Right forelimb (tissue), 1 donor: ENCODE measurements around the gene DNAH10.

Experiments
- DNase-seq: peaks from one replicate; pipeline ENCODE4 v3.0.0-alpha.2; 2018

DNAH10 gene

DNA sequence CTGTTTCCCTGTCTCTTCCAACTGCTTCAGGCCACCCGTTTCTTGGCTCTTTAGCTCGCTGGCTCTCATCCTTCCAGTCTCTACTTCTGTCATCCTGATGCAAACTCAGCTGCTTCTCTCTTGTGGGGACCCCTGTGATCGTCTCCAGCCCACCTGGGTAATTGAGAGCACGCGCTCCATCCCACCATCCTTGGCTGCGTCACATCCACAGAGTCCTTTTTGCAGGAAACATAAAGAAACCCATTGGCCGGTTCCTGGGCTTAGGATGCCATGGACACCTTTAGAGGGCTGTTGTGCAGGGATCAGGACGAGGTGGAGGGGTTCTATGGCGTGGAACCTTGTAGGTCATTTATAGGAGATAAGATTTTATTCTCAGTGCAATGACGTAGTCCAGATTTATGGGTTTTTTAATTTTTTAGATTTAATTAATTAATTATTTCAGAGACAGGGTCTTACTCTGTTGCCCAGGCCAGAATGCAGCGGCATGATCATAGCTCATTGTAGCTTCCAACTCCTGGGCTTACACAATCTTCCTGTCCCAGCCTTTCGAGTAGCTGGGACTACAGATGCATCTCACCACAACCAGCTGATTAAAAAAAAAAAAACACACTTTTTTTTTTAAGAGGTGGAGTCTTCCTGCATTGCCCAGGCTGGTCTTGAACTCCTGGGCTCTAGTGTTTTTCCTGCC is 127.9 kb downstream of the DNAH10 start:
- no peak for DNase-seq

DNA sequence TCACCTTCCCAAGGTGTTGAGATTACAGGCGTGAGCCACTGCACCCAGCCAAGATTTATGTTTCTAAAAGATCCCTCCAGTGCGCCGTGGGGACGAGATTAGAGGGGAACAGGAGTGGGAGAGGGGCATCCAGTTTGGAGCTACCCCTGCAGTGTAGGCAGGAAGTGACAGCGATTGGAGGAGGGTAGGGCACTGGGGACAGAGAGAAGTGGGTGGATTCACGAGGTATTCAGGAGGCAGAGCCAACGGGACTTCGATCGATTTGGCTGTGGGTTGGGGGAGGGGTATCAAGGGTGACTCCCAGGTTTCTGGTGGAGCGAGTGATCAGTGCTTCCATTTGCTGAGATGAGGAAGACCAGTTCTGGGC is 128.4 kb downstream of the DNAH10 start:
- DNase-seq: no peak

DNA sequence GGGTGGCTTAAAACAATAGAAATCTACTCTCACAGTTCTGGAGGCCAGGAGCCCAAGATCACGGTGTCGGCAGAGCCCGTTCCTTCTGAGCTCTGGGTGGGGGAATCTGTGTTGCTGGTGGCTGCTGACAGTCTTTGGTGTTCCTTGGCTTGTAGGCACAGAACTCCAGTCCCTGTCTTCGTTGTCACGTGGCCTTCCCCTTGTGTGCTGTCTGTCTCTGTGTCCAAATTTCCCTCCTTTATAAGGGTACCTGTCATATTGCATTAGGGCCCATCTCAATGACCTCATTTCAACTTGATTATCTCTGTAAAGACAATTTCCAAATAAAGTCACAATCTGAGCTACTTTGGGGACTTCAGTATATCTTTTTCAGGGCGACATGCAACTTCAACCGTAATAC is 128.9 kb downstream of the DNAH10 start:
- no peak for DNase-seq

DNA sequence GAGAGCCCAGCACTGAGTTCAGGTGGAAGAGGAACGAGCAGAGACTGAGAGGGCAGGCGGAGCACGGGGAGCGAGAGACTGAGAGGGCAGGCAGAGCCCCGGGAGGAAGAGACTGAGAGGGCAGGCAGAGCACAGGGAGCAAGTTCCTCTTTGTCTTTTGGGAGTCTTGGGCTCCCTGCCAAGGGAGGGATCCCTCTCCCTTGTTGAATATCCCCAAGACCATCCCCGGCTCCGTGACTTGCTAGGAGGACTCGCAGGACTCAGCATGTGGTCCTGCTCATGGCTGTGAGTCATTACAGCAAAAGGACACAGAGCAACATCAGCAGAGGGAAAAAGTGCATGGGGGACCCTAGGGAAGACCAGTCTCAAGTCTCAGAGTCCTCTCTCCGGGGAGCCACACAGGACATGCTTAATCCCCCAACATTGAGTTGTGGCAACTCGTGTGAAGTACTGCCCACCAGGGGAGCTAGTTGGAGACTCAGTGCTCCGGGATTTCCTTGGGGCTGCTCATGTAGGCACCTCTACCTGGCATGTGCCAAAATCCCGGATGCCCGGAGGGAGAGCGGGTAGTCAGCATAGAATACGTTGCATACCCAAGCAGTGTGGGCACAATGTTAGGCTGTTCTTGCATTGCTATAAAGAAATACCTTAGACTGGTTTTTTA is 129.5 kb downstream of the DNAH10 start:
- DNase-seq: no peak

DNA sequence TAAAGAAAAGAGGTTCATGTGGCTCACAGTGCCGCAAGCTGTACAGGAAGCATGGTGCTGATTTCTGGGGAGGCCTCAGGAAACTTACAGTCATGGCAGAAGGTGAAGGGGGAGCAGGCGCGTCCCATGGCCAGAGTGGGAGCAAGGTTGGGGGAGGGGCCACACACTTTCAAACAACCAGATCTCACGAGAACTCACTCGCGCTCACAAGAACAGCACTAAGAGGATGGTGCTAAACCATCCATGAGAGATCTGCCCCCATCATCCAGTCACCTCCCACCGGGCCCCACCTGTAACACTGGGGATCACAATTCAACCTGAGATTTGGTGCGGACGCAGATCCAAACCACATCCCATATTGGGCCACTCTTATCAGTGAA is 130.1 kb downstream of the DNAH10 start:
- no peak for DNase-seq

DNA sequence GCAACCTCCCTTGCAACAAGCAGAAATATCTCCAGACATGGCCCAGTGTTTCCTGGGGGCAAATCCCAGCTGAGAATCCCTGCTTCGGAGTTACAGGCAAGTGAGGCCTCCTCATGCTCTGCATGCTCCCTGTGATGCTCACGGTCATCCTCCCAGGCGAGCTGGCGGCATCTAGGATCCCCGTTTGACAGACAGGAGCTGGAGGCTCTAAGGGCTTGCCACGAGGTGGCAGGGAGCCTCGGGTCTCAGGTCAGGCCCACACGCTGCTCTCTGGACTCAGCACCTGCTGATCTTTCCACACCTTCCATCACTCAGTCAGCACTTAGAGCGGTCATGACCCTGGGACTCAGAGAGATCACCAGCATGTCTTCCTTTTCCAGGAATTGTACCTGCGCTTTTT is 130.8 kb downstream of the DNAH10 start:
- no peak for DNase-seq

DNA sequence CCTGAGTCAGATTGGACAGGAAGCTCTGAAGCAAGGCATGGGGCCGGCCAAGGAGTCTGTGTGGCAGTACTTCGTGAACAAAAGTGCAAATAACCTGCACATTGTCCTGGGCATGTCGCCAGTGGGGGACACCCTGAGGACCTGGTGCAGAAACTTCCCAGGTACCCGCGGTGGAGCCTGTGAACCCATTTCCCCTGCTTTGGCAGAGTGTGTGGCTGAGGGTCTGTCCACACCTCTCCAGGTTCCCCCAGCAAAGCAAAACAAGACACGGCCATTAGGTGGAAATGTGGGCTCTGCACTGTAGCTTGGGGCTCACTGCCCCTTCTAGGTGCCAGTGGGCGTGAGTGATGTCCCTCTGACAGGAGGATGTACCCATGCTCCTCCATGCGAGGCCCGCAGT is 131.2 kb downstream of the DNAH10 start:
- DNase-seq: no peak

DNA sequence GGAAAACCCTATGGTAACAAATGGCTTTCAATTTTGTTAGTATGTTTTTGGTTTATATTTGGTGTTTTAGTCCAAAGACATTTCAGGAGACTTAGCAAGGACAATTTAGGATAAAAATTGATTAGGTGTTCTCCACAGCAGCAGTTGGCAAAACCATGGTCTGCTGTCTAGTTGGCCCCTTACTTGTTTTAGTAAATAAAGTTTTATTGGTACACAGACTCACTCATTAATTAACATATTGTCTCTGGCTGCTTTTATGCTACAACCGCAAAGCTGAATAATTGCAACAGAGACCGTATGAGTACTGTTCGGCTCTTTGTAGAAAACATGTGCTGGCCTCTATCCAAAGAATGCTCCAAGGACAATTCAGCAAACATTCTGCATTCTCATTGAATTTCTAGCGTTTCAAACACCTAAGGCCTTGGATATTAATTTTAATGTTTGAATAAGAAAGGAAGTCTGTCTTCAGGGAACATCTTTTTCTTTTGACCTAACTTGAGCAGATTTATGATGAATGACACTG is 132.8 kb downstream of the DNAH10 start:
- no peak for DNase-seq

DNA sequence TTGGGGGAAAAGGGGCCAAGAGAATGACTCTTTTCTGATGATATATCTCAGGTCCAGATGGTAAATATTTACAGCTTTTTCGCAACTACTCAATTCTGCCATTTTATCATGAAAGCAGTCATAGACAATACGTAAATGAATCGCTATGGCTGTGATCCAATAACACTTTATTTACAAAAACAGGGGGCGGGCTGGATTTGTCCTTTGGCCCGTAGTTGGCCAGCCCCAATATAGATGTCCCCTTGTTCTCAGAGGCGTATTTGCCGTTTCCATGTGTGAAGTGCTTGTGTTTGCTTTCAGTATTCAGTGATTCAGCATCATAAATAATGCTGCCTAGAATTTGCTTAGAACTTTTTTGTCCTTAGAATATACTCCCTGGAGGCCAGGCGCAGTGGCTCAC is 133.3 kb downstream of the DNAH10 start:
- DNase-seq: no peak

DNA sequence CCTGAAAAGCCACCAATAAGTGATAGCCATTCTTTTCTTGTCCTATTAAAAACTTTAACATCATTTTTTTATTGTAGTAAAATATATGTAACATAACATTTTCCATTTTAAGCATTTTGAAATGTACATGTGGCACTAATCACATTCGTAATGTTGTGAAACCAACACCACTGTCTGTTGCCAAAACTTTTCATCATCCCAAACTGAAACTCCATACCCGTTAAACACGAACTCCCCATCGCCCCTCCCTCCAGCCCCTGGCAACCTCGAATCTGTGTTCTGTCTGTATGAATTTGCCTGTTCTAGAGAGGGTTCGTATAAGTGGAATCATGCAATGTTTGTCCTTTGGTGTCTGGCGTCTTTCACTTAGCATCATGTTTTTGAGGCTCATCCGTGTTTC is 134.7 kb downstream of the DNAH10 start:
- no peak for DNase-seq

DNA sequence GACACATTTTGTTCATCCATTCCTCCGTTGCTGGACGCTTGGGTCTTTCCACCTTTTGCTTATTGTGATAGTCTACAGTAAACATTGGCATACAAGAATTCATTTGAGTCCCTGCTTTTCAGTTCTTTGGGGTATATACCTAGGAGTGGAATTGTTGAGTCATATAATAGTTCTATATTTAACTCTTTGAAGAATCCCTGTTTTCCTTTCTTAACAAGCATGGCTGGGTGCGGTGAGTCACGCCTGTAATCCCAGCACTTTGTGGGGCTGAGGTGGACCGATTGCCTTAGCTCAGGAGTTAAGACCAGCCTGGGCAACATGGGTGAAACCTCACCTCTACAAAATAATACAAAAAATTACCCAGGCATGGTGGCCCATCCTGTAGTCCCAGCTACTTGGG is 135.1 kb downstream of the DNAH10 start:
- no peak for DNase-seq

DNA sequence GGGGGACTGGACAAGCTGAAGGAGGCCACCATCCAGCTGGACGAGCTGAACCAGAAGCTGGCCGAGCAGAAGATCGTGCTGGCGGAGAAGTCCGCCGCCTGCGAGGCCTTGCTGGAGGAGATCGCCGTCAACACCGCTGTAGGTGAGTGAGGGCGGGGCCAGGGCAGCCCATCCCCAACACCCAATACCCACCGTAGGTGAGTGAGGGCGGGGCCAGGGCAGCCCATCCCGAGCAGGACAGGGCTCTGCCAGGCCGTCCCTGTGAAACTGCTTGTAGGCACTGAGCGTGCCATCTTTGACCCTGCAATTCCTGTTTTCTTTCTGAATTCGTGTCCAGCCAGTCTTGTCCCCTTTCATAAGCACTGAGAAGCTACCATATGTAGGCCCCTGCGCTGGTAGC is 136.6 kb downstream of the DNAH10 start:
- no peak for DNase-seq

DNA sequence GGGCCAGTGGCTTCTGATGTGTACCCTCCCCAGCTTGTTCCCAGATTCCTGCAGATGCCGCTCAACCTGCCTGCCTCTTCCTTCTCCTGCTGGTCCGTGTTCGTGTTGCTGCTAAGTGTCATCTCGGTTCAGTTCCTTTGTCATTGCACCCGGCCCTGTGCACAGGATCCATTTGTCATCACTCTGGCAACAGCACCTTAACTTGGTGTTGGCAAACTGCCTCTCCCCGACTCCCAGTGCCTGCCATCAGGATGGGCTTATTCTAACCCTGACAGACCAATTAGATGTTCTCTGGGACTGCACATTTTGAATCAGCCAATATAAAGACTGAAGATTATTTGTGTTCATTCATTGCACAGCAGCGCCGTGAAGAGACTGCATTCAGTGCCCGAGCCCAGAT is 137.3 kb downstream of the DNAH10 start:
- no peak for DNase-seq

DNA sequence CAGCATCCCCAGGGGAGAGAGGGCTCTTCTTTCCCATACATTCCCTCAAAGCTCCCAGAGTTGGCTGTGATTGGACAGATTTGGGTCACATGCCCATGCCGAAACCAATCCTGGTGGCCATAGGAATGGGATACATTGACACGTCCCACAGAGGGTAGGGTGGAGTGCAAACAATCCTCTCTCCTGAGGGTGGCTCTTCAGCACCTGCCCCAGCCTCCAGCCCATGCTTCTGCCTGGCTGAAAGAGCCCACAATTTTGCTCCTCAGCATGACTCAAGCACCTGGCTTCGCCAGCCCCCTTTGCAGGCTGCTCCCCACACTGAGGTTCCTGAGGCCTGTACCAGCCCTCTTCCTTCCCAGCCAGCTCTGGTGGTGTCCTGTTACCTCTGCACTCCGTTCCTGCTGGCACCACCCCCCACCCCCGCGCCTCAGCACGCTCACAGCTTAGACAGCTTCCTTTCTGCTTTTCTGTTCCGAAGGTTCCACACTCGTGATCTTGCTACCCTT is 138.8 kb downstream of the DNAH10 start:
- DNase-seq: no peak

DNA sequence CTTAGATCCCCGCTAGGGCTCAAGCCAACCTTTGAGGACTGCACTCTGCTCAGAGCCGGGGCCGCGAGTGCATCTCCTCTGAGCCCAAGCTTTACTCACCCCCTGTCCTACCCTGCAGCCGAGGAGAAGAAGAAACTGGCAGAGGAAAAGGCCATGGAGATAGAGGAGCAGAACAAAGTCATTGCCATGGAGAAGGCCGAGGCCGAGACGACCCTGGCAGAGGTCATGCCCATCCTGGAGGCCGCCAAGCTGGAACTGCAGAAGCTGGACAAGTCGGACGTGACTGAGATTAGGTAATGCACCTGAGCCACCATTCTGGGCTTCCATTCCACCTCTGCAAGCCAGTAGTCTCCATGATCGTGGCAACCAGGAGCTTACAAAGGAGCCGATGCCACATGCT is 140.7 kb downstream of the DNAH10 start:
- no peak for DNase-seq

DNA sequence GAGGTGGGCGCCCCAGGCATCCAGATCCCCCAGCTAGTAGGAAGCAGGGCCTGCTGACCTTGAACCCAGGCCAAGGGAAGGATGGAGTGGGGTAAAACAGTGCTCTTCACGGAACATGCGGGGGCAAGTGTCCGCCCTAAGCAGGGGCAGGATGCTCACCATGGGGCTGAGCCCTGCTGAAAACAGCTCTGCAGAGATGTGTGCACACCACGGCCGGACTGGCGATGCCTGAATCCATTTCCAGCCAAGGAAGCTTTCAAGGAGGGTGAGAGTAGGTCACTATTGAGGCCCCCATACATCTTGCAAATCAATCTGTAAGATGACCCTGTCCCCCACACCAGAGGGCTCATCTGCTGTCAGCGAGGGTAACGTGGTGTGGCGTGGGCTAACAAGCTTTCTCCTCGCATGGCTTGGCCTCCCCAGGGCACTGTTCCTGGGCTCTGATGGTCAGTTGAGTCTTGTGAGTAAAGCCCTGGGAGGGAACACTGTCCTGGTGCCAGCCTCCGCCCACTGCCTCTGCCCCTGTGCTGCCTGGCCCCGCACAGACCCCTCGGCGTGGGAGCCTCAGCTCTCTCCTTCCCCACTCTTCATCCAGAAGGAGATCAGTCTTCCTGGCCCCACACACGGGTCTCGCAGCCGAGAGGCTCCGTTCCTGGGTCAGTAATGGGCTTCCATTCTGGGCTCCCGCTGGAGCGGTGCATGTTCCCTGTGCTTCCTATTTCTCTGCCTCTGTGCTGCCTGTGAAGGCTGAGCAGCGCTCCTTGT is 141.4 kb downstream of the DNAH10 start:
- no peak for DNase-seq

DNA sequence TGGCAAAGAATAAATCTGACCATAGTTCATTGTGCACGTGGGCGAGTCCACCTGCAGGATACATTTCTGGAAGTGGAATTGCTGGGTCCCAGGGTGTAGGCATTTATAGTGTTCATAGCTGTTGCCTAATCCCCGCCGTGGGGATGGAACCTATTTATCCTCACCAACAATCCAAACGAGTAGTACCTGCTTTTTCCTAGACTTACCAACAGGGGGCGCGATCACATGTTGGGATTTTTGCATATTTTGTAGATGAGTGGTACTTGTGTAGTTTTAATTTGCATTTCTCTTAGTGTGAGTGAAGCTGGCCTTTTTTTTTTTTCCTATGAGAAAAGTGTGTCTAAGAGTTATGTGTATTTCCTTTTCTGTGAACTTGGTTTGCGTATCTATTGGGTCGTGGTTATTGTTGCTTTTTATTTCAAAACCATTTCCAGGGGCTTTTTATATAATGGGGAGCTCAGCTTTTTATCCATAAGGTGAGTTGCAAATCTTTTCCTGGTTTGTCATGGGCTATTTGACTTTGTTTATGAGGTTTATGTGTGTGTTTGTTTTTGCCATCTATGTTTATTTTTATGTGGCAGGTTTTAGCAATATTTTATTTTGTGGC is 143.3 kb downstream of the DNAH10 start:
- no peak for DNase-seq

DNA sequence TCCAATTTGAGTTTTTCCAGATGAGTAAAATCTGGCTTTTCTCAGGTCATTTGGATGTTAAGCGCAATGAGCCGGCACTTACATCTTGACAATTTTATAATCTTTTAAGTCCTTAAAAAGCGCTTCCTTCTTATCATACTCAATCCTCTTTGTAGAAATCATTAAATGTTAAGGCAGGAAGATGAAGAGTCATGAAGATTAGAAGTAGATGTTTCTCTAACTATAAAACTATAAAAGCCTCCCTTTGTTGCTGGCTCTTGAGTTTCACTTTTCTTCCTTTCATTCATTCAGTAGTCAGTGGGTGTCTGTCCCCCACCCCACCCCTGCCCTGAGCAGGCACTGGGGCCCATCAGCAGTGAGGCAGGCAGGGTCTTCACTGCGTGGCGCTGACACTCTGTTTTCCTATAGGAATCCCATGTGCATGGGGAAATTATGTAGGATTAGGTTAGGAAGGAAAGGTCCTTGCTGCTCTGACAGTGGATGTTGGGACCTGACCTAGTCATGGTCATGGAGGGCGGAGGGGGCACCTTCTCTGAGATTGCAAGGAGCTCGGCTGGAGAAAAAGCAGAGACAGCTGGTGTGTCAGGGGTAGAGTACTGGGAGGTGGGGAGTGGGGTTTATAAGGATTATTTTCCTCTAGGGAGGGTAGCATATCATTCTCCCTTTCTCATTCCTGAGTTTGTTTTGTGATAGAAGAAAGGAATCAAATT is 144.8 kb downstream of the DNAH10 start:
- no peak for DNase-seq

DNA sequence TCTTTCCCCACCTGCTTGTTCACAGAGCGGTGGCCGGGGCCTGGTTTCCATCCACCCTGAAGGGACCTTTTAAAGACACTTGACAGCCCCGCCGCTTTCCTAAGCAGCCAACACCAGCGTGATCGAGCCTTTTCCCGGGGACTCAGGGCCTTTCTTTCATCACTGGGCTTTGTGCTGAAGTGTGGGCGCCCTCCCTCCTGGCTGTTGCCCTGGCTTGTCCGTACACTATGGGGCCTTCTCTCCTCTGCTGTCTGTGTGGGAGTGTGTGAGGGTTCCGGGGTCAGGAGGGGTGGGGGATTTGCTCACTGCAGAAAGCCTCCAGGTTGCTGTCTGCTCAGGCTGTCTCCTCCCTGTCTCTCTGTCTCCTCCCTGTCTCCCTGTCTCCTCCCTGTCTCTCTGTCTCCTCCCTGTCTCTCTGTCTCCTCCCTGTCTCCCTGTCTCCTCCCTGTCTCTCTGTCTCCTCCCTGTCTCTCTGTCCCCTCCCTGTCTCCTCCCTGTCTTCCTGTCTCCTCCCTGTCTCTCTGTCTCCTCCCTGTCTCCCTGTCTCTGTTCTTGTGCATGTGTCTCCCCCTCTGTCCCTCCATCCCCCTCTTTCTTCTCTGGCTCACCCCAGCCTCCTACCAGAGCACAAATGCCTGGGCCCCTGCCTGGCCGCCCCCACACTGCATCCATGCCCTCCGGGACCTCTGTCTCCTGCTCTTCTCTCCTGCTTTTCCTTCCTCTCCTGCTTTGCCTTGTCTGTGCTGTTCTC is 145.8 kb downstream of the DNAH10 start:
- no peak for DNase-seq

DNA sequence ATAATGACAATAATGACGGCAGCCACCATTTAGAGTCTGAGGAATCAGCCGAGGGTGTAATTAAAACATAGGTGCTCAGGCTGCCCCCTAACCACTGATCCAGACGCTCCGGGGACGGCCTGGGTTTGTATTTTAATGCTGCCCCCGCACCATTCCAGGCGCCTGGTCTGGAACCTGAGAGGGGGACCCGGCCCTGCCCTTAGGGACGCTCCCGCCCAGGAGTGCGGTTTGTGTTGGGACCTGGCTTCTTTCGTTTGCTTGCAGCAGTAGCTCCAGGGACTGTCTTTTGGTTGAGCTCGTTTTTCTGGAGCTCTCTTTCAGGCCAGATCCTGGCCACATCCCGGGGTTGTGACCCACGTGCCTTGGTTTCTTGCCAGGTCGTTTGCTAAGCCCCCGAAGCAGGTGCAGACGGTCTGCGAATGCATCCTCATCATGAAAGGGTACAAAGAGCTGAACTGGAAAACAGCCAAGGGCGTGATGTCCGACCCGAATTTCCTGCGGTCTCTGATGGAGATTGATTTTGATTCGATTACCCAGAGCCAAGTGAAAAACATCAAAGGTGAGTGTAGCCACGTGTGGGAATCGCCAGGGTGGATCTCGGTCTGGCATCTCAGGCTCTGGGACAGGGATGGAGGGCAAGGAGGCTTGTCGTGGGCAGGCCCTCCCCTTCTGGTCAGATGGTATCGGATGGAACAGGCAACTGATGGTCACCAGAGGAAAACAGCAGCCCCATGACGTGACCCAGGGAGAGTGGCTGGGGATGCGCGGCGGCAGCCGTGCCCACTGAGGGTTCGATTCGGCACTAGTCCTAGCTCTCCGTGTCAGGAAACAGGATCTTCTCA is 147.0 kb downstream of the DNAH10 start:
- no peak for DNase-seq

DNA sequence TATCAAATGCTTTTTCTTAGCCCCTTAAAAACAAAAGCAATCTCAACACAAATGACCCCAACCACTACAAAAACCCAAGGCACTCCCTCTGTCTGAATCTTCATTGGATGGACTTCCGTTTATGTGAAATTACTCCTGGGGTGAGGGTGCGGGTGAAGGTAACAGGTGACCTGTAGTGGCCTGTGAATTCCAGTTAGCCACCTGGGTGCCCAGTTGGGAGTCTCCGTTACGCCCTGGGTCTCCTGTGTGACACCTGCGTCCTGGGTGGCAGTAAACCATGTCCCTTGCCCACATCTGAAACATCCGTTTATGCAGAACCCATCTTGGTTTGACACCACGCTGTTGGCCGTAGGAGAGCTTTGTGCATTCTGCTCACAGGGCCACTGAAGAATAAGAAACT is 148.0 kb downstream of the DNAH10 start:
- no peak for DNase-seq
